HG03159 (cell line): ENCODE data around the gene ABHD2.
"Not testable (repeated sequence)": the region's sequence is repeated elsewhere in the genome, so short reads cannot be mapped to it uniquely, and the experiment has no call there.

Experiments
- ATAC-seq: cut with Tn5 transposase; IDR thresholded peaks from one replicate; pipeline ENCODE4 v1.9.1; 2021; ENCODE audit warnings: mild to moderate bottlenecking, moderate library complexity; ENCODE audit not compliant: unreplicated experiment

Gene ABHD2

GRCh38 chr15:89136818-89137772, 48.8 kb downstream of the ABHD2 start:
- ATAC-seq = no peak

DNA sequence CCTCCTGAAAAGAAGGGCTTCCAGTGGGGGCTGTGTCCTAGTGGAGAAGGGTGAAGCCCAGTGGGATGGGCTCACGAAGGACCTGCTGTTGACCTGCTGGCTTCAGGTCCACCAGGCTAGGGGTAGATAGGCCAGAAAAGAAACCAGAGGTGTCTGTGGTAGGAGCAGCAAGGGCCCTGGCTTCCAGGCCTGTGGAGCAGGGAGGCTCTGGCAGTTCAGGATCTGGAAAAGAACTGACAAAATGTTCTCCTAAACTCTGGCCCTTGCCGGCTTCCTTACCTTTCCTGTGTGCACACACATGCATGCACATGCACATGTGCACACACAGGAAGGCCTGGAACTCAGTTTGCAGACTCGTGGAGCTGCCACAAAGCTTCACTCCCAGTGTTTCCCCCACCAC, 49.7 kb downstream of the ABHD2 start:
- no peak for ATAC-seq

DNA sequence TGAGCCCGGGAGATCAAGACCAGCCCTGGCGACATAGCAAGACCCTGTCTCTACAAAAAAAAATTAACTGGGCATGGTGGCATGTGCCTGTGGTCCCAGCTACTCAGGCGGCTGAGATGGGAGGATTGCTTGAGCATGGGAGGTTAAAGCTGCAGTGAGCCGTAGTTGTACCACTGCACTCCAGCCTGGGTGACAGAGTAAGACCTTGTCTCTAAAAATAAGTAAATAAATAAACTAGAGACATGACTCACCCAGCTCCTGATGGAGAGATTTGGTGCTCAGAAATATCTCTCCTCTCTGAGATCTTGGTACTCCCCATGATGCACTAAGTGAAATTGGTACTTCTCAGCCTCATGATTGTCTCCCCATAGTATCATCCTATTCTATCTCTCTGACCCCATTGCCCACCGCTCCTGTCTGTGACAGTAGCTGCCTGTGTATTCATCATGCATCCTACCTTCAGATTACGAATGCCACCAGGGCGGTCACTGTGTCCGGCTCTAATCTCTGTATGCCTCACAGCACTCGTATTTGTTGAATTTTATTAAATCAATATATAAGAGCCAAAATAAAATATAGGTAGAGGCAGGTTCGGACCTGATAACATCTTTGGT, 50.9 kb downstream of the ABHD2 start:
- no peak for ATAC-seq

GRCh38 chr15:89139613-89140499, 51.6 kb downstream of the ABHD2 start:
- ATAC-seq = no peak

DNA sequence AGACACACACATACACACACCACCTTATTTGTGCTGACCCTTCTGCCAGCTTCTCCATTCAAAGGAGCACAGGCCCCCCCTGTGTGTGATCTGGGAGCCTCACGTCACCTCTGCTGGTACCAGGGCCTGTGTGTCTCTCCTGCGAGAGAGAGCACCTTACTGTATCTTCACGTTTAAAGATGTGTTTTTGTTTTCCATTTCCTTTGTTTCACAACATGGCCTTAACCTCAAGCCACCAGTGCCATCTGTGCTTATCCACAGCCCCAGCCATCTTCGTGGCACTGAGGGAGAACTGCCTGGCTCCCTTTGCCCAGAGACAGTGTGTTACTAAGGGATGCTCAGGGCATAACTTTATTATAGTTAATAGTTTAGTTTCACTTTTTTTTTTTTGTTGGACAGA, 52.3 kb downstream of the ABHD2 start:
- ATAC-seq = no peak

DNA sequence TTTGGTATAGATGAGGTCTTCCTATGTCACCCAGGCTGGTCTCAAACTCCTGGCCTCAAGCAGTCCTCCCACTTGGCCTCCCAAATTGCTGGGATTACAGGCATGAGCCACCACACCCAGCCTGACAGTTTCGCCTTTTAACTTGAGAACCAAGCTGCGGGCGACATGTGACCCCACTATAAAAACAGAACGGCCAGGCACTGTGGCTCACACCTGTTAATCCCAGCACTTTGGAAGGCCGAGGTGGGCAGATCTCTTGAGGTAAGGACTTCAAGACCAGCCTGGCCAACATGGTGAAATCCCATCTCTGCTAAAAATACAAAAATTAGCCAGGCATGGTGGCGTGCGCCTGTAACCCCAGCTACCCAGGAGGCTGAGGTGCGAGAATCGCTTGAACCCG, 52.9 kb downstream of the ABHD2 start:
- ATAC-seq = not testable (repeated sequence)

DNA sequence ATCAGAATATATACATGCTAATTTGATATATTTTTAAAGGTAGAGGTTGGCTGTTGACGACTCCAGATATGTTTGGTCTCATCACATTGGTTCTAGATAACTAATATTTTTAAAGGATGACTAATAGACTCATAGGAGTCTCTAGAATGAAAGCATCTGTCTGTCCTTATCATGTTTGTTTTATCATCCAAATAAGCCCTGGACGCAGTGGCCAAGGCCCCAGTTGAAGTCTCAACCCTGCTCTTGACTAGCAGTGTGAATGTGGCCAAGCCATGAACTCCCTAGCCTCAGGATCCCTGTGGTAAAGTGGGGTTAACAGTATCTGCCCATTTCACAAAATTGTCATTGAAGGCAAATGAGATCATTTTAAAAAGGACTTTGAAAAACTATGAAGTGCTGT, 53.6 kb downstream of the ABHD2 start:
- ATAC-seq = no peak

DNA sequence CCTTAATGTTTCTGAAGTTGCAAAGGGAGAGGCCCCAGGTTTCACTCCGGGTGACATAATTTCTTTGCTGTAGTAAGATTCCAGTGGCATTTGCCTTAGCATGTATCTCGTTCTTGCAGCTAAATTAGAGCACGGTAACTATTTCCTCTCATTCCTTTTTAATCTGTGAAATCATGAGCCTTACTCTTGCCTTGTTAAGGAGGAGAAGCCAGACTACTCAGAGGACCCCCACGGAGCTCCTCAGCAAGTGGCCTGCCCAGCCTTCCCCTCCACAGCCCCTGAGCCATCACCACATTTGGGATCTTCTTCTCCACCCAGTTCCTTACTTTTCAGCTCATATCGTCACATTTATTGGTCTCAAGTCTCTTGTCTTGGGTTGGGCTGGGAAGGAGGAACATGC, 54.2 kb downstream of the ABHD2 start:
- no peak for ATAC-seq

DNA sequence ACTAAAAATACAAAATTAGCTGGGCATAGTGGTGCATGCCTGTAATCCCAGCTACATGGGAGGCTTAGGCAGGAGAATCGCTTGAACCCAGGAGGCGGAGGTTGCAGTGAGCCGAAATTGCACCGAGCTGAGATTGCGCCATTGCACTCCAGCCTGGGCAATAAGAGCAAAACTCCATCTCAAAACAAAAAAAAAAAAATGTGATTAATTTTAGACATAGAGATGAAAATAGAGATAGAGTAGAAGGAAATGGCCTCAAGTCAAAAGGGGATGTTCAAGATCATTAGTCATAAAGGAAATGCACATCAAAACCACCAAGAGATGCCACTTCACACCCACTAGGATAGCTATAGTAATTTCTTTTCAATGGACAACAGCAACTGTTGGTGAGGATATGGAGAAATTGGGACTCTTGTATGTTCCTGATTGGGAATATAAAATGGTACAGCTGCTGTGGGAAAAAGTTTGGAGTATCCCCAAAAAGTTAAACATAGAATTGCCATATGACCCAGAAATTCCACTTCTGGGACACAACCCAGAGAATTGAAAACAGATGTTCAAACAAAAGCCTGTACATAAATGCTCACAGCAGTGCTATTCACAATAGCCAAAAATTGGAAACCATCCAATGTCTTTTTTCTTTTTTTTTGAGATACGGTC, 55.4 kb downstream of the ABHD2 start:
- no peak for ATAC-seq

DNA sequence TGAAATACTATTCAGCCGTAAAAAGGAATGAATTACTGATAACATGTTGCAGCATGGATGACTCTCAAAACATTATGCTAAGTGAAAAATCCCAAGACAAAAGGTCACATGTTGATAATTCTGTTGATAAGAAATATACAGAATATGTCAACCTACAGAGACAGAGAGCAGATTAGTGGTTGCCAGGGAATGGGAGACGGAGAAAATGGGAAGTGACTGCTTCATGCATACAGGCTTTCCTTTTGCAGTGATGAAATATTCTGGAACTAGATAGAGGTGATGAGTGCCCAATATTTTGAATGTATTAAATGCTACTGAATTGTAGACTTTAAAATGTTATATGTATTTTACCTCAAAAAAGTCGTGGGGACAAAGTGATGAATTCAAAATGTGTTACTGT, 56.2 kb downstream of the ABHD2 start:
- no peak for ATAC-seq

GRCh38 chr15:89146366-89146765, 58.1 kb downstream of the ABHD2 start:
- no peak for ATAC-seq

DNA sequence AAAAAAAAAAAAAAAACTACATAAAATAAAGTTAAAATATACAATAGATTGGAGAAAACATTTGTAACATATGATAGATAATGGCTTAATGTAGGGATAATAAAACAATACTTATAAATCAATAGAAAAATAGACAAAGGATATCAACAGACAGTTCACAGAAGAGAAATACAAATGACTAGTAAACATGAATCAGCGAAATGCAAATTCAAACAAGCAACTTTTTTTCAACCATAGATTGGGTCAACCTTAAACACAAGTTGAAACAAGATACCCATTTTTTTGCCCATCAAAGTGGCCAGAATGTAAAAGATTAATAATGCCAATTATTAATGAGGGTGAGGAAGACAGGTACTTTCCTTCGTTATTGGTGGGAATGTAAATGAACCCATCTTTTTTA, 59.9 kb downstream of the ABHD2 start:
- no peak for ATAC-seq

- no peak for ATAC-seq
Measured at GRCh38 chr15:89149501-89150101, 61.3 kb downstream of the ABHD2 start.

- ATAC-seq = no peak
Measured at GRCh38 chr15:89150287-89150686, 62.0 kb downstream of the ABHD2 start.

- no peak for ATAC-seq
Measured at GRCh38 chr15:89150762-89151664, 62.8 kb downstream of the ABHD2 start.

DNA sequence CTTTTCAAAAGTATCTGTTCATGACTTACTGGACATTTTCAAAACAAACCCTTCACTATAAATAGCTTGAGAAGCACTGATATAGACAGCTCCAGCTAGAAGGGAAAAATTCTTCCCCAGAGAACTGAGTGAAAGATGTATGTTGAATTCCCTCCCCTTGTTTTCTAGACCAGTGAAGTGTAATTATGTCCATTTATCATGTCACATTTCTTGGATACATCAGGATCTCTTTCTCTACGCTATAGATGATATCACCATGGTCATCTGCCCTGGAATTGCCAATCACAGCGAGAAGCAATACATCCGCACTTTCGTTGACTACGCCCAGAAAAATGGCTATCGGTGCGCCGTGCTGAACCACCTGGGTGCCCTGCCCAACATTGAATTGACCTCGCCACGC, 66.9 kb downstream of the ABHD2 start:
- no peak for ATAC-seq

GRCh38 chr15:89155656-89156055, 67.4 kb downstream of the ABHD2 start:
- ATAC-seq = no peak

- ATAC-seq = no peak
Measured at GRCh38 chr15:89157061-89157460, 68.8 kb downstream of the ABHD2 start.

- no peak for ATAC-seq
Measured at GRCh38 chr15:89157918-89158564, 69.8 kb downstream of the ABHD2 start.
